Natural killer cell (primary cell): ENCODE data around the gene ENAH. TPM values are rescaled to one million over a fixed set of nuclear protein-coding genes. Genes with fewer than 3 reads are reported as not detected.

Source experiments
- ATAC-seq, 3 donors: fragments of 150-1000 bp in 2 of 3; fragments of 200-7000 bp in 1 of 3; cut with Tn5 transposase; 1 replicate in 1 of 3; 2 replicates in 2 of 3; pipeline ENCODE4 v1.10.0; 2021; ENCODE audit warnings: mild to moderate bottlenecking in 2 of 3, moderate library complexity in 2 of 3
- DNase-seq, 2 donors: peaks; one replicate each; pipeline versions ENCODE4 v3.0.0 to v3.0.0-alpha.2; 2013 to 2021; ENCODE audit warnings: mixed read lengths in 1 of 2
- H3K27ac ChIP-seq: one replicate; pipeline ENCODE4 v1.5.1; 2013; ENCODE audit warnings: mild to moderate bottlenecking, low read length
- H3K27me3 ChIP-seq: one replicate; pipeline ENCODE4 v1.6.1; 2013; ENCODE audit warnings: low read length; ENCODE audit not compliant: control insufficient read depth, insufficient read depth
- H3K36me3 ChIP-seq: one replicate; pipeline ENCODE4 v1.6.1; 2013; ENCODE audit warnings: low read length; ENCODE audit not compliant: control insufficient read depth, insufficient read depth
- H3K4me1 ChIP-seq: one replicate; pipeline ENCODE4 v1.6.1; 2013; ENCODE audit warnings: low read length; ENCODE audit not compliant: control insufficient read depth, insufficient read depth
- H3K4me3 ChIP-seq: one replicate; pipeline ENCODE4 v1.5.1; 2013; ENCODE audit warnings: low read length
- H3K9me3 ChIP-seq: one replicate; pipeline ENCODE4 v1.6.1; 2013; ENCODE audit warnings: low read length; ENCODE audit not compliant: control insufficient read depth, insufficient read depth
- H3K27ac Mint-ChIP-seq, 2 donors: one replicate each; pipeline ENCODE4 v1.8.0; 2022; ENCODE audit warnings: mild to moderate bottlenecking in 2 of 2, mixed read lengths in 2 of 2, moderate library complexity in 1 of 2
- H3K27me3 Mint-ChIP-seq, 2 donors: one replicate each; pipeline ENCODE4 v1.8.0; 2022; ENCODE audit warnings: low read depth in 2 of 2, mixed read lengths in 2 of 2
- H3K36me3 Mint-ChIP-seq: one replicate; pipeline ENCODE4 v1.8.0; 2022; ENCODE audit warnings: mixed read lengths
- H3K4me1 Mint-ChIP-seq, 2 donors: one replicate each; pipeline ENCODE4 v1.8.0; 2022; ENCODE audit warnings: mixed read lengths in 2 of 2
- H3K4me3 Mint-ChIP-seq: one replicate; pipeline ENCODE4 v1.8.0; 2022; ENCODE audit warnings: mild to moderate bottlenecking, moderate library complexity, mixed read lengths
- H3K9me3 Mint-ChIP-seq, 2 donors: one replicate each; pipeline ENCODE4 v1.8.0; 2022; ENCODE audit warnings: mixed read lengths in 2 of 2
- CTCF ChIP-seq: fragments of 200-600 bp; IDR thresholded peaks from one replicate; pipeline ENCODE4 v1.8.0; 2022; ENCODE audit warnings: antibody characterized with exemption
- WGBS: methylation state at CpG from one replicate; pipeline ENCODE4 v1.1.7; 2013; ENCODE audit warnings: missing lambda C conversion rate; ENCODE audit not compliant: insufficient coverage; 5-methylcytosine and 5-hydroxymethylcytosine counted together
- intact Hi-C: fragments of 100-400 bp; cut with micrococcal nuclease; formaldehyde crosslinking; loops from one replicate; pipeline ENCODE4 v1.14.2; 2022
- total RNA-seq, 4 donors: library from RNA; stranded (reverse); fragments of 120-200 nt in 1 of 4; gene quantifications; one replicate each; pipeline versions ENCODE4 v1.2.3 to v1.2.4, GENCODE V29; 2013 to 2022

Gene ENAH
- total RNA-seq, 3 donors from 2014 or later (not counting 1 experiment from before 2014, with no cell fraction given): not detected

- Mint-ChIP-seq H3K4me1 (peaks cover 73 to 80% of the 10 kb centered on the region in 2 donors), H3K27ac (peak overlapping the region; percentile 92 to 96), H3K4me3 (peak overlapping the region; percentile 81), H3K27me3 (no peaks in the 10 kb centered on the region), H3K36me3 (no peaks in the 10 kb centered on the region), H3K9me3 (no peaks in the 10 kb centered on the region)
- H3K9me3 ChIP-seq: no peaks in the 10 kb centered on the region
- DNase-seq: peak in 1 of 2 donors; percentile 55
- H3K36me3 ChIP-seq: no peaks in the 10 kb centered on the region
- H3K27ac ChIP-seq: peak overlapping the region; percentile 82
- H3K4me1 ChIP-seq: peaks cover 60% of the 10 kb centered on the region
- no peaks in the 10 kb centered on the region for H3K27me3 ChIP-seq
- no peak for TF ChIP-seq CTCF
- intact Hi-C loops: loop anchor here (1.0 to 10.0 kb wide), 4 partner anchors 15 to 725 kb away; partner anchors contain the start of genes ACBD3, H3-3A and LBR
- ATAC-seq: peak; percentile 54 to 72 (median 70)
- H3K4me3 ChIP-seq: no peak overlapping the region
- WGBS: 64% methylated on average over 18 of the region's 18 CpGs
These were observed 192.7 kb downstream of the ENAH start for GRCh38 chr1:225460021-225460736.

GRCh38 chr1:225458222-225458631 lies 194.7 kb downstream of the ENAH start:
- Histone ChIP-seq H3K27me3 (no peaks in the 10 kb centered on the region), H3K4me1 (peaks cover 64% of the 10 kb centered on the region), H3K4me3 (no peak overlapping the region), H3K9me3 (no peaks in the 10 kb centered on the region), H3K36me3 (no peaks in the 10 kb centered on the region), H3K27ac (no peak overlapping the region)
- WGBS: 70% methylated on average over 2 of the region's 2 CpGs
- TF ChIP-seq CTCF: no peak
- no peaks in the 10 kb centered on the region for H3K9me3 Mint-ChIP-seq
- DNase-seq (no peak), ATAC-seq (no peak)
- H3K27me3 Mint-ChIP-seq: no peaks in the 10 kb centered on the region
- intact Hi-C loops: no loop called here
- H3K27ac Mint-ChIP-seq: peak overlapping the region; percentile 92 to 96
- H3K4me1 Mint-ChIP-seq: peaks cover 76 to 80% of the 10 kb centered on the region in 2 donors
- no peaks in the 10 kb centered on the region for H3K36me3 Mint-ChIP-seq
- H3K4me3 Mint-ChIP-seq: no peak overlapping the region

GRCh38 chr1:225454733-225455132 lies 198.2 kb downstream of the ENAH start:
- peaks cover 59 to 69% of the 10 kb centered on the region in 2 donors for H3K4me1 Mint-ChIP-seq
- Histone ChIP-seq H3K36me3 (no peaks in the 10 kb centered on the region), H3K27ac (peak overlapping the region; percentile 79), H3K27me3 (no peaks in the 10 kb centered on the region), H3K4me3 (no peak overlapping the region), H3K9me3 (no peaks in the 10 kb centered on the region), H3K4me1 (peaks cover 47% of the 10 kb centered on the region)
- peak; percentile 64 to 74 for DNase-seq
- H3K36me3 Mint-ChIP-seq: no peaks in the 10 kb centered on the region
- H3K4me3 Mint-ChIP-seq: peak overlapping the region; percentile 91
- peak; percentile 89 to 98 (median 97) for ATAC-seq
- 27% methylated on average over 5 of the region's 5 CpGs for WGBS
- H3K9me3 Mint-ChIP-seq: no peaks in the 10 kb centered on the region
- intact Hi-C loops: loop anchor here (1.0 to 2.0 kb wide), 2 partner anchors 9 to 26 kb away; partner anchors contain the start of gene LBR
- H3K27me3 Mint-ChIP-seq: no peaks in the 10 kb centered on the region
- peak overlapping the region; percentile 88 to 98 for H3K27ac Mint-ChIP-seq
- no peak for TF ChIP-seq CTCF
